ENCODE measurements around the gene TSHZ2.
"Not testable (repeated sequence)": the region's sequence is repeated elsewhere in the genome, so short reads cannot be mapped to it uniquely, and the experiment has no call there.

The TSHZ2 gene

GRCh38 chr20:53493311-53493857, 521.2 kb downstream of the TSHZ2 start:
- no peak for DNase-seq

- no peak for DNase-seq
Measured at GRCh38 chr20:53494753-53495152, 522.6 kb downstream of the TSHZ2 start.

- DNase-seq = no peak
Measured at GRCh38 chr20:53495398-53496092, 523.4 kb downstream of the TSHZ2 start.

- no peak for DNase-seq
Measured at GRCh38 chr20:53497246-53497645, 525.1 kb downstream of the TSHZ2 start.

- no peak for DNase-seq
Measured at GRCh38 chr20:53498341-53498740, 526.2 kb downstream of the TSHZ2 start.

GRCh38 chr20:53500651-53501050, 528.5 kb downstream of the TSHZ2 start:
- DNase-seq = no peak

- no peak for DNase-seq
Measured at GRCh38 chr20:53502820-53503219, 530.7 kb downstream of the TSHZ2 start.

GRCh38 chr20:53503517-53503919, 531.4 kb downstream of the TSHZ2 start:
- DNase-seq = no peak

- not testable (repeated sequence) for DNase-seq
Measured at GRCh38 chr20:53504106-53504505, 531.9 kb downstream of the TSHZ2 start.

GRCh38 chr20:53510262-53510661, 538.1 kb downstream of the TSHZ2 start:
- no peak for DNase-seq

- DNase-seq = no peak
Measured at GRCh38 chr20:53510704-53511103, 538.5 kb downstream of the TSHZ2 start.

GRCh38 chr20:53512076-53512475, 539.9 kb downstream of the TSHZ2 start:
- no peak for DNase-seq

GRCh38 chr20:53513168-53513488, 541.0 kb downstream of the TSHZ2 start:
- no peak for DNase-seq

- no peak for DNase-seq
Measured at GRCh38 chr20:53513489-53514298, 541.5 kb downstream of the TSHZ2 start.

- DNase-seq = no peak
Measured at GRCh38 chr20:53515749-53516148, 543.6 kb downstream of the TSHZ2 start.

GRCh38 chr20:53517146-53517545, 545.0 kb downstream of the TSHZ2 start:
- DNase-seq = no peak

- DNase-seq = not testable (repeated sequence)
Measured at GRCh38 chr20:53521421-53521820, 549.3 kb downstream of the TSHZ2 start.

GRCh38 chr20:53522026-53522425, 549.9 kb downstream of the TSHZ2 start:
- no peak for DNase-seq

GRCh38 chr20:53522696-53523095, 550.5 kb downstream of the TSHZ2 start:
- no peak for DNase-seq

- DNase-seq = not testable (repeated sequence)
Measured at GRCh38 chr20:53523615-53524014, 551.5 kb downstream of the TSHZ2 start.

- no peak for DNase-seq
Measured at GRCh38 chr20:53524589-53525312, 552.6 kb downstream of the TSHZ2 start.

- no peak for DNase-seq
Measured at GRCh38 chr20:53527196-53527595, 555.0 kb downstream of the TSHZ2 start.

- DNase-seq = no peak
Measured at GRCh38 chr20:53529658-53530057, 557.5 kb downstream of the TSHZ2 start.

GRCh38 chr20:53530440-53530839, 558.3 kb downstream of the TSHZ2 start:
- DNase-seq = no peak

All from activated effector memory CD4-positive, alpha-beta T cell treated with anti-CD3 and anti-CD28 coated beads, Interleukin-2, amount 50 U/mL, for 16 hours (primary cell).